ENCODE data around the gene NCAPH2. TPM values are rescaled to one million over a fixed set of nuclear protein-coding genes. Genes with fewer than 3 reads are reported as not detected.

Gene NCAPH2
- total RNA-seq, 4 donors from 2014 or later = 26.5 to 64.7 (median 41.6) TPM

GRCh38 chr22:50573491-50574382, 65.7 kb downstream of the NCAPH2 start:
- intact Hi-C loops (cut with DNase I; ENCODE audit: low total_unique reads) (no loop called here), in situ Hi-C loops (cut with MboI; ENCODE audit: low pct_ligation_motif_present in 1 of 4, low pct_unique_long_range_greater_than_20kb in 1 of 4, low sequenced_read_pairs in 3 of 4) (no loop called here)
- Histone ChIP-seq H3K4me3 (no peak overlapping the region), H3K4me1 (peaks cover 0 to 16% (median 12%) of the 10 kb centered on the region in 4 donors), H3K36me3 (no peaks in the 10 kb centered on the region), H3K27ac (no peak overlapping the region), H3K9me3 (no peaks in the 10 kb centered on the region), H3K27me3 (no peaks in the 10 kb centered on the region)
- no peak for DNase-seq
- WGBS, 2 donors (ENCODE audit: low coverage in 1 of 2) = 94 to 100% methylated on average over 2 to 26 of the region's 26 CpGs
- TF ChIP-seq POLR2A (IDR thresholded peaks at IDR 0.05) (no peak), POLR2AphosphoS5 (IDR thresholded peaks at IDR 0.05) (no peak)
- TF ChIP-seq, protein P1, sequence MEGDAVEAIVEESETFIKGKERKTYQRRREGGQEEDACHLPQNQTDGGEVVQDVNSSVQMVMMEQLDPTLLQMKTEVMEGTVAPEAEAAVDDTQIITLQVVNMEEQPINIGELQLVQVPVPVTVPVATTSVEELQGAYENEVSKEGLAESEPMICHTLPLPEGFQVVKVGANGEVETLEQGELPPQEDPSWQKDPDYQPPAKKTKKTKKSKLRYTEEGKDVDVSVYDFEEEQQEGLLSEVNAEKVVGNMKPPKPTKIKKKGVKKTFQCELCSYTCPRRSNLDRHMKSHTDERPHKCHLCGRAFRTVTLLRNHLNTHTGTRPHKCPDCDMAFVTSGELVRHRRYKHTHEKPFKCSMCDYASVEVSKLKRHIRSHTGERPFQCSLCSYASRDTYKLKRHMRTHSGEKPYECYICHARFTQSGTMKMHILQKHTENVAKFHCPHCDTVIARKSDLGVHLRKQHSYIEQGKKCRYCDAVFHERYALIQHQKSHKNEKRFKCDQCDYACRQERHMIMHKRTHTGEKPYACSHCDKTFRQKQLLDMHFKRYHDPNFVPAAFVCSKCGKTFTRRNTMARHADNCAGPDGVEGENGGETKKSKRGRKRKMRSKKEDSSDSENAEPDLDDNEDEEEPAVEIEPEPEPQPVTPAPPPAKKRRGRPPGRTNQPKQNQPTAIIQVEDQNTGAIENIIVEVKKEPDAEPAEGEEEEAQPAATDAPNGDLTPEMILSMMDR (IDR thresholded peaks at IDR 0.05) = no peak

- TF ChIP-seq EP300 (IDR thresholded peaks at IDR 0.05; ENCODE audit: low read depth) = no peak
- TF ChIP-seq, protein P1 (IDR thresholded peaks at IDR 0.05) = no peak
- TF ChIP-seq POLR2A (IDR thresholded peaks at IDR 0.05) = no peak
- no peak for TF ChIP-seq POLR2AphosphoS5 (IDR thresholded peaks at IDR 0.05)
Measured at GRCh38 chr22:50574383-50574755, 66.3 kb downstream of the NCAPH2 start.

More at GRCh38 chr22:50574383-50574755, 66.3 kb downstream of the NCAPH2 start:
- no peak overlapping the region for H3K27ac ChIP-seq
- intact Hi-C loops (cut with DNase I; ENCODE audit: low total_unique reads) (no loop called here), in situ Hi-C loops (cut with MboI; ENCODE audit: low pct_ligation_motif_present in 1 of 4, low pct_unique_long_range_greater_than_20kb in 1 of 4, low sequenced_read_pairs in 3 of 4) (no loop called here)
- H3K4me3 ChIP-seq = no peak overlapping the region
- no peaks in the 10 kb centered on the region for H3K27me3 ChIP-seq
- no peaks in the 10 kb centered on the region for H3K9me3 ChIP-seq
- whole genome bisulfite sequencing, 2 donors (ENCODE audit: low coverage in 1 of 2) = 89 to 98% methylated on average over 6 to 11 of the region's 11 CpGs
- peaks cover 0 to 14% (median 11%) of the 10 kb centered on the region in 4 donors for H3K4me1 ChIP-seq
- DNase-seq = no peak
- no peaks in the 10 kb centered on the region for H3K36me3 ChIP-seq

Other genes starting within 250 kb of the NCAPH2 start
- 1 to 10 TPM; 1.1 to 9.4 (median 3.3) TPM for gene MAPK12, start 246.5 kb upstream of the NCAPH2 start, total RNA-seq
- gene MAPK11, start 237.8 kb upstream of the NCAPH2 start, total RNA-seq = 1 to 10 TPM; 1.6 to 6.4 (median 2.7) TPM
- gene PLXNB2, start 200.6 kb upstream of the NCAPH2 start, total RNA-seq = 100 to 1,000 TPM; 305 to 880 (median 460) TPM
- gene DENND6B, start 181.2 kb upstream of the NCAPH2 start, total RNA-seq = 10 to 100 TPM in 2 of 4 donors, 1 to 10 TPM in 2; 3.2 to 22.7 (median 8.3) TPM
- gene PPP6R2, start 164.9 kb upstream of the NCAPH2 start, total RNA-seq = 100 to 1,000 TPM in 1 of 4 donors, 10 to 100 TPM in 3; 62.1 to 151 (median 77.8) TPM
- gene SBF1, start 33.2 kb upstream of the NCAPH2 start, total RNA-seq = 100 to 1,000 TPM in 2 of 4 donors, 10 to 100 TPM in 2; 59.9 to 241 (median 108) TPM
- 1 to 10 TPM in 3 of 4 donors, under 1 TPM in 1; 0.75 to 5.4 (median 1.2) TPM for gene ADM2, start 26.7 kb upstream of the NCAPH2 start, total RNA-seq
- gene MIOX, start 21.4 kb upstream of the NCAPH2 start, total RNA-seq = not detected
- 100 to 1,000 TPM in 1 of 4 donors, 10 to 100 TPM in 3; 54.0 to 119 (median 79.9) TPM for gene LMF2, start 522 bp upstream of the NCAPH2 start, total RNA-seq
- gene SCO2, start 17.4 kb downstream of the NCAPH2 start, total RNA-seq = 10 to 100 TPM in 1 of 4 donors, 1 to 10 TPM in 2, not detected in 1; 5.1 to 63.6 (median 5.9) TPM
- 10 to 100 TPM; 27.5 to 60.7 (median 32.2) TPM for gene TYMP, start 21.8 kb downstream of the NCAPH2 start, total RNA-seq
- 1 to 10 TPM in 1 of 4 donors, under 1 TPM in 2, not detected in 1; 0.14 to 1.5 (median 0.32) TPM for gene KLHDC7B, start 37.7 kb downstream of the NCAPH2 start, total RNA-seq
- gene SYCE3, start 54.7 kb downstream of the NCAPH2 start, total RNA-seq = not detected
- gene CPT1B, start 70.2 kb downstream of the NCAPH2 start, total RNA-seq = 100 to 1,000 TPM in 1 of 4 donors, 10 to 100 TPM in 3; 34.2 to 111 (median 37.6) TPM
- 100 to 1,000 TPM in 1 of 4 donors, 10 to 100 TPM in 3; 74.8 to 232 (median 86.1) TPM for gene CHKB, start 74.6 kb downstream of the NCAPH2 start, total RNA-seq
- gene MAPK8IP2, start 92.6 kb downstream of the NCAPH2 start, total RNA-seq = 1 to 10 TPM; 1.1 to 3.4 (median 1.8) TPM
- 100 to 1,000 TPM in 2 of 4 donors, 10 to 100 TPM in 2; 81.2 to 253 (median 99.1) TPM for gene ARSA, start 119.9 kb downstream of the NCAPH2 start, total RNA-seq
- 10 to 100 TPM in 1 of 4 donors, 1 to 10 TPM in 3; 2.7 to 30.3 (median 6.3) TPM for gene SHANK3, start 164.6 kb downstream of the NCAPH2 start, total RNA-seq
- not detected for gene ACR, start 230.0 kb downstream of the NCAPH2 start, total RNA-seq